Gastrocnemius medialis (tissue), 4 donors: Measurements from ENCODE around the gene KDM4C. TPM values are rescaled to one million over a fixed set of nuclear protein-coding genes. Genes with fewer than 3 reads are reported as not detected.

Source experiments
- ATAC-seq, 2 donors: fragments of 150-250 bp; one replicate each; pipeline ENCODE4 v1.9.1; 2016
- DNase-seq, 2 donors: peaks; one replicate each; pipeline ENCODE4 v3.0.0-alpha.2; 2019
- H3K27ac ChIP-seq, 4 donors: fragments of 200-600 bp; sonication (generic); 1 replicate in 1 of 4; 2 replicates in 3 of 4; pipeline ENCODE4 v1.5.1; 2016 to 2018; ENCODE audit warnings: mild to moderate bottlenecking in 2 of 4, moderate library complexity in 1 of 4
- H3K27me3 ChIP-seq, 3 donors: fragments of 200-600 bp; sonication (generic) in 2 of 3; 1 replicate in 1 of 3; 2 replicates in 2 of 3; pipeline versions ENCODE4 v1.5.1 to v1.6.0; 2016 to 2019; ENCODE audit warnings: mild to moderate bottlenecking in 1 of 3, moderate library complexity in 1 of 3
- H3K36me3 ChIP-seq, 2 donors: fragments of 200-600 bp; sonication (generic) in 1 of 2; one replicate each; pipeline ENCODE4 v1.5.1; 2017 to 2018
- H3K4me1 ChIP-seq, 2 donors: fragments of 200-600 bp; sonication (generic) in 1 of 2; one replicate each; pipeline ENCODE4 v1.5.1; 2016 to 2017; ENCODE audit warnings: mild to moderate bottlenecking in 2 of 2
- H3K4me3 ChIP-seq, 4 donors: fragments of 200-600 bp; sonication (generic) in 3 of 4; 1 replicate in 1 of 4; 2 replicates in 3 of 4; pipeline ENCODE4 v1.5.1; 2016 to 2019; ENCODE audit warnings: mild to moderate bottlenecking in 2 of 4
- H3K9me3 ChIP-seq, 3 donors: fragments of 200-600 bp; sonication (generic) in 2 of 3; 1 replicate in 1 of 3; 2 replicates in 2 of 3; pipeline ENCODE4 v1.5.1; 2016 to 2019
- CTCF ChIP-seq, 5 experiments: fragments of 450-650 bp in 3 of 5; fragments of 200-600 bp in 2 of 5; sonication (generic) in 2 of 5; IDR thresholded peaks in 4 of 5; conservative IDR thresholded peaks in 1 of 5; 1 replicate in 4 of 5; 2 replicates in 1 of 5; pipeline ENCODE4 v1.5.1; 2016 to 2019; ENCODE audit warnings: antibody characterized with exemption in 5 of 5, mild to moderate bottlenecking in 3 of 5, moderate library complexity in 3 of 5
- POLR2A ChIP-seq, 2 donors: fragments of 450-650 bp; IDR thresholded peaks; one replicate each; pipeline ENCODE4 v1.6.1; 2017; ENCODE audit warnings: antibody characterized with exemption in 2 of 2, mild to moderate bottlenecking in 2 of 2, moderate library complexity in 2 of 2
- in situ Hi-C, 4 donors: fragments of 200-750 bp; cut with MboI; loops; one replicate each; pipeline versions ENCODE4 v1.15.0 to v1.8.0; 2017; ENCODE audit warnings: low sequenced_read_pairs in 4 of 4
- intact Hi-C: fragments of 100-400 bp; cut with DNase I; formaldehyde crosslinking; loops from one replicate; pipeline ENCODE4 v1.15.1; 2023; ENCODE audit warnings: low total_unique reads
- total RNA-seq, 4 donors: library from RNA; depleted of rRNA; stranded (reverse); fragments of >200 nt; gene quantifications; one replicate each; pipeline versions ENCODE4 v1.1.0 to v1.2.3, GENCODE V29; 2016

KDM4C gene
- total RNA-seq, 4 donors from 2014 or later: 7.7 to 23.3 (median 10.0) TPM

DNA sequence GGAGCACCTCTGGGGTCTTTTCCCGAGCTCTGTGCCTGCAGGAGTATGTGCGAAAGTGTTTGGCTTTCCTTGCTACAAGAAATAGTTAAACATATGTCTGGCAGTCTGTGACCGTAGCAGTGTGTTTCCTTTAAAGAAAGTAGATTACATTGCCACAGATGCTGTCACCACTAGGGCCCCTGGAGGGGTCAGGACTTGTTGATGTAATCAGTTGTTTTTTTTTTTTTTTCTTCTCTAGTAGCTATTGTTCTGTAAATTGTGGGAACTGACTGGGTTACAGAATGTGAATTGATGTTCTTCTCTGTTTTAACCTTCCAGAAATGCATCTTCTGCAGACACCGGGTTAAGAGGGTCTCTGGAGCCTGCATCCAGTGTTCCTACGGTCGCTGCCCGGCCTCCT, 345.6 kb downstream of the KDM4C start:
- in situ Hi-C loops: no loop called here
- peak overlapping the region; percentile 65 to 81 (median 74) for H3K27ac ChIP-seq
- intact Hi-C loops: loop anchor here (1.0 kb wide), 1 partner anchor 44 kb away; no protein-coding TSS in a partner anchor

GRCh38 chr9:7103771-7104170, 346.0 kb downstream of the KDM4C start:
- intact Hi-C loops: loop anchor here (1.0 kb wide), 2 partner anchors 34 to 44 kb away; no protein-coding TSS in a partner anchor
- Histone ChIP-seq H3K27ac (peak overlapping the region; percentile 65 to 85 (median 80)), H3K4me1 (peaks cover 25% of the 10 kb centered on the region in 2 donors), H3K36me3 (no peaks in the 10 kb centered on the region), H3K9me3 (no peaks in the 10 kb centered on the region), H3K4me3 (no peak overlapping the region), H3K27me3 (no peaks in the 10 kb centered on the region)
- in situ Hi-C loops: no loop called here
- TF ChIP-seq CTCF (IDR thresholded peaks at IDR 0.05 in 4 of 5, conservative IDR thresholded peaks at IDR 0.05 in 1 of 5) (no peak), POLR2A (IDR thresholded peaks at IDR 0.05) (peak in 1 of 2 donors; percentile 39)
- DNase-seq (peak; percentile 71 to 81), ATAC-seq (peak; percentile 98)

More for the DNA sequence above, 345.6 kb downstream of the KDM4C start:
- no peaks in the 10 kb centered on the region for H3K36me3 ChIP-seq
- no peak overlapping the region for H3K4me3 ChIP-seq
- peaks cover 29% of the 10 kb centered on the region in 2 donors for H3K4me1 ChIP-seq
- no peak for ATAC-seq
- H3K9me3 ChIP-seq: no peaks in the 10 kb centered on the region
- H3K27me3 ChIP-seq: no peaks in the 10 kb centered on the region
- TF ChIP-seq CTCF (IDR thresholded peaks at IDR 0.05 in 4 of 5, conservative IDR thresholded peaks at IDR 0.05 in 1 of 5): peak in 1 of 5 experiments; percentile 16
- TF ChIP-seq POLR2A (IDR thresholded peaks at IDR 0.05): no peak
- no peak for DNase-seq

- H3K36me3 ChIP-seq: no peaks in the 10 kb centered on the region
- in situ Hi-C loops (no loop called here), intact Hi-C loops (loop anchor here (1.0 kb wide), 1 partner anchor 33 kb away; no protein-coding TSS in a partner anchor)
- TF ChIP-seq POLR2A (IDR thresholded peaks at IDR 0.05): no peak
- no peaks in the 10 kb centered on the region for H3K27me3 ChIP-seq
- DNase-seq: no peak
- peak overlapping the region; percentile 33 to 85 (median 80) for H3K27ac ChIP-seq
- H3K4me1 ChIP-seq: peaks cover 17 to 23% of the 10 kb centered on the region in 2 donors
- peak in 1 of 2 donors; percentile 19 for ATAC-seq
- no peak overlapping the region for H3K4me3 ChIP-seq
- H3K9me3 ChIP-seq: no peaks in the 10 kb centered on the region
These were observed 346.9 kb downstream of the KDM4C start for GRCh38 chr9:7104625-7105024.

- peak overlapping the region in 2 of 4 donors; percentile 78 to 81 for H3K27ac ChIP-seq
- no peak for ATAC-seq
- H3K27me3 ChIP-seq: no peaks in the 10 kb centered on the region
- H3K4me1 ChIP-seq: peaks cover 17 to 23% of the 10 kb centered on the region in 2 donors
- intact Hi-C loops: no loop called here
- in situ Hi-C loops: no loop called here
- no peaks in the 10 kb centered on the region for H3K9me3 ChIP-seq
- DNase-seq: no peak
- H3K4me3 ChIP-seq: no peak overlapping the region
- TF ChIP-seq CTCF (IDR thresholded peaks at IDR 0.05 in 4 of 5, conservative IDR thresholded peaks at IDR 0.05 in 1 of 5) (no peak), POLR2A (IDR thresholded peaks at IDR 0.05) (no peak)
- H3K36me3 ChIP-seq: no peaks in the 10 kb centered on the region
These were observed 347.3 kb downstream of the KDM4C start for GRCh38 chr9:7105095-7105494.

DNA sequence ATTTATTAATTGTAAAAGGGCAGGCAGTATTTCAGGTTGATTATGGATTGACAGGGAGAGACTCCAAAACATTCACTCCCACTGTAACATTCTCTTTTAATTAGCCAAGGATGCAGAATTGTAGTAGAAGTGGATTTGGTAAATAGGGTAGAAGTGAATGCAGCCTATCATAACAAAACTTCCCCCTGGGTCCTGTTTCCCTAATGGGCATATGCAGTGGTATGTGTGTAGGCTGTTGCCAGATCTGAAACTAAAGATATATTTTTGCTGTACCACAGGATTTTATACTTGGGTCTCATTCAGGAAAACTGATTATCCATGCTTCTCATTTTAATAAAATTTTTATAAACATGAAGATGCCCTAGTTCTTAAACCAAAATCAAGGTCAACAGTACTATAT, 351.2 kb downstream of the KDM4C start:
- intact Hi-C loops: no loop called here
- H3K36me3 ChIP-seq: no peaks in the 10 kb centered on the region

More for the DNA sequence above, 351.2 kb downstream of the KDM4C start:
- Histone ChIP-seq H3K4me1 (peaks cover 14 to 15% of the 10 kb centered on the region in 2 donors), H3K9me3 (no peaks in the 10 kb centered on the region), H3K4me3 (no peak overlapping the region), H3K27me3 (no peaks in the 10 kb centered on the region), H3K27ac (no peak overlapping the region)
- in situ Hi-C loops: no loop called here
- TF ChIP-seq POLR2A (IDR thresholded peaks at IDR 0.05) (no peak), CTCF (IDR thresholded peaks at IDR 0.05 in 4 of 5, conservative IDR thresholded peaks at IDR 0.05 in 1 of 5) (no peak)
- ATAC-seq: no peak
- DNase-seq: no peak
